Measurements from ENCODE around the gene SFTPA1.
"Not testable (repeated sequence)": the region's sequence is repeated elsewhere in the genome, so short reads cannot be mapped to it uniquely, and the experiment has no call there.

SFTPA1 gene

GRCh38 chr10:79610601-79611191, at the start of gene SFTPA1:
SFTPA1 (plus strand) TSS chr10:79610939; CDS start chr10:79611826, 887 bp downstream.
- no peak for DNase-seq

- no peak for DNase-seq
Measured at GRCh38 chr10:79561257-79561656, 49.5 kb upstream of the SFTPA1 start.

GRCh38 chr10:79562135-79562756, 48.5 kb upstream of the SFTPA1 start:
- peak; percentile 61 for DNase-seq

GRCh38 chr10:79563426-79563825, 47.3 kb upstream of the SFTPA1 start:
- DNase-seq = no peak

GRCh38 chr10:79570624-79571023, 40.1 kb upstream of the SFTPA1 start:
- not testable (repeated sequence) for DNase-seq

GRCh38 chr10:79579361-79579760, 31.4 kb upstream of the SFTPA1 start:
- no peak for DNase-seq

- no peak for DNase-seq
Measured at GRCh38 chr10:79581044-79581443, 29.7 kb upstream of the SFTPA1 start.

GRCh38 chr10:79582096-79582495, 28.6 kb upstream of the SFTPA1 start:
- DNase-seq = no peak

- DNase-seq = not testable (repeated sequence)
Measured at GRCh38 chr10:79582954-79583353, 27.8 kb upstream of the SFTPA1 start.

- no peak for DNase-seq
Measured at GRCh38 chr10:79583488-79584024, 27.2 kb upstream of the SFTPA1 start.

GRCh38 chr10:79585870-79586527, 24.7 kb upstream of the SFTPA1 start:
- no peak for DNase-seq

- no peak for DNase-seq
Measured at GRCh38 chr10:79586933-79587332, 23.8 kb upstream of the SFTPA1 start.

GRCh38 chr10:79588800-79589199, 21.9 kb upstream of the SFTPA1 start:
- DNase-seq = no peak

GRCh38 chr10:79593377-79593776, 17.4 kb upstream of the SFTPA1 start:
- DNase-seq = no peak

GRCh38 chr10:79594565-79594964, 16.2 kb upstream of the SFTPA1 start:
- not testable (repeated sequence) for DNase-seq

- DNase-seq = no peak
Measured at GRCh38 chr10:79595510-79595909, 15.2 kb upstream of the SFTPA1 start.

GRCh38 chr10:79599644-79600043, 11.1 kb upstream of the SFTPA1 start:
- not testable (repeated sequence) for DNase-seq

- no peak for DNase-seq
Measured at GRCh38 chr10:79601939-79602338, 8.8 kb upstream of the SFTPA1 start.

- no peak for DNase-seq
Measured at GRCh38 chr10:79602953-79603352, 7.8 kb upstream of the SFTPA1 start.

- no peak for DNase-seq
Measured at GRCh38 chr10:79604294-79604693, 6.4 kb upstream of the SFTPA1 start.

- DNase-seq = no peak
Measured at GRCh38 chr10:79605308-79605707, 5.4 kb upstream of the SFTPA1 start.

GRCh38 chr10:79608505-79609375, 2.0 kb upstream of the SFTPA1 start:
- peak; percentile 36 for DNase-seq
